ENCODE results near the gene GPRC5B.

The GPRC5B gene

DNA sequence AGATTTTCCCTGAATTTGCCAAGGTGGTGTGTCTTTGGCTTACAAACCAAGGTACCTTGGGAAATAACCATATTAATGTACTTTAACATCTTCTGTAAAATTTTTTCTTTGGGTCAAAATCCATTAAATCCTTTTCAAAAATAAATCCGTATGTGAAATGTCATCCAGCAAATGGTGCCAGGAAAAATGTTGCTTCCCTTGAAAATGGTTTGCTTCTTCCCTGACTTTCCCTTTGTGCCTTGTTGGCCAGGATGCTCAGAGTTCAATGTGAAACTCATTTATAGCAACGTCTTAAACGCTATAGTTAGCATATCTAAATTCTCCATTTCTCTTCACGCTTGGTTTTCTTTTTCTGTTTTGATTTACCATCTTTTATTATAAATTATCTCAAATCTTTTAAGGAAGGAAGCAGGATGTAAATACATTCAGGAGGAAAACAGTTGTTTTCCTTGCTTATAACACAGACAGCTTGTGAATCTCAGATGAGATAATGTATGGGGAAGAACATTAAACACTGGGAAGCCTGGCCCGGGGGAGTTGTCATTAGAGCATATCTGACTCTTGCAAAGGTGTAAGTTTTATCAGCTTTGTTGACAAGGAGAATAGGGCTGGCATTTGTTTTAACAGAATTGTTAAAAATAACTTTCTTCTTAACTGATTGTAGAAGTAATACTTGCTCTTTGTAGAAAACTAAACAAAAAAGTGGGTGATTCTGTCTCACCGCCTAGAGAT lies 42.1 kb downstream of the GPRC5B start:
- no peak for FAIRE-seq

DNA sequence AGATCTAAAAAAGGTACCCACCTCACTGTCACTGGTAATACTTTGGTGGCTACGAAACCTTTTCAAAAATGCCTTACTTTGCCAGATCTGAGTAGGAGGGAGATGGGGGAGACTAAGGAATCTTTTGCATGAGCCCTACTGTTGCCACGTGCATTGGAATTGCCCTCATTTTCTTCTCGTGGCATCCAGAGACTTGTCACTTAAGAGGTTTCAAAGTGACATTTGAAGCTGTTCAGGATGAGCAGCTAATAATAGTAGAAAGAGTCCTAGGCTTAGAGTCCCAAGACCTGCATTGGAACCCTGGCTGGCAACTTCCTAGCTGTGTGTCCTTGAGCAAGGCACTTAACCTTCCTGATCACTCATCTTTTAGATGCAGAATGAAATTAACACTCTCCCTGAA lies 43.5 kb downstream of the GPRC5B start:
- FAIRE-seq: no peak

DNA sequence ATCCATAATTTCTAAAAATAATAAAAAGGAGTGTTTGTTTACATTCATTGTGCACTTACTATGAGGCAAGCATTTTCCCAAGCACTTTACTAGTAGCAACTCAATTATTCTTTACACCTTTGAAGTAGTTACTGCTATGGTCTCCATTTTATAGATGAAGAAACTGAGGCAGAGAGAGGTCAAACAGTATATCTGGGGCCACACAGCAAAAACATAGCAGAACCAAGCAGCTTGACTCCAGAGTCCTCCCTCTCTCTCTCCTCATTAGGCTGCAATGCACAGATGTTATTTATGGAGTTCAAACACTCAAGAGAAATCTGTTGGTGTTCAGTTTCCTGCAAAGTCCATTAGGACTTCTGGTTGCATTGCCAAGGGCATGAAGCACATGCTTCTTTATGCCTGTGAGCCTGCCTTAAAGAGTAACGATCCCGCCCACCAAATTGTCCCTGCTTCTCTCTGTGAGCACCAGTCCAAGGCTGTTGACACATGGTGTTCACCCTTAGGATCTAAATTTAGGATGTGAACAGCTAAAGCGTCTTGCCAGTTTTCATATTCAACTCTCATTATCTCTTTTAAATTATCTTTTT lies 44.0 kb downstream of the GPRC5B start:
- FAIRE-seq: no peak

DNA sequence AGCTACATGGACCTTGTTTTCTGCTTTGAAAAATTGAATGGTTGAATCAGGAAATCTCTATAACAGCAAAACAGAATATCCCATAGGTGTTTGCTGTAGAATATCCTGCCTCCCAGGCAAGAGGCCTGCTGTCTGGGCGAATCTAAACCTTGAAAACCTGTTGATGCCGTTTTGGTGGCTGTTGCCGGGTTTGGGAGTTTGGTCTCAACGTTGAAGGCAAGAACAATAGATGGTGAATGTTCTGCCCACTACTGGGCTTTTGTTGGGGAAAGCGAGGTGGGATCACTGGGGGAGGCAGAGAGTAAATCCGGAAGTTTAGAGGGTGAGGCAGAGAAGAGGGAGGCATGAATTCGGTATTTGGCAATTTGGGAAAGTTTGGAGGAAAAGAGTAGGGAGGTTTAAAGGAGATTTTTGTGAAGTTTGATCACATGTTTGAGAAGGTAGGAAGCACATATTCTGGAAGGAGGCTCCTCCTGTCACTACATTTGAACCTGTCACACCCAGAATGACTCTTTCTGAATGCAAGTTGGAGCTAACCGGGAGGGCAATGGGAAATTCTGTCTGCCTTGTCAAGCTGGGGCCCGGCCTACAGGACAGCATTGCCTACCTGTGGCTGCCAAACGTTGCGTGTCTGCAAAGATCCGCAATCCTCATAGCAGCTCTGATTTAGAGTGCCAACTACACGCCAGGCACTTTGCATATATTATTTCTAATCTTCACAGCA lies 46.5 kb downstream of the GPRC5B start:
- FAIRE-seq: no peak

DNA sequence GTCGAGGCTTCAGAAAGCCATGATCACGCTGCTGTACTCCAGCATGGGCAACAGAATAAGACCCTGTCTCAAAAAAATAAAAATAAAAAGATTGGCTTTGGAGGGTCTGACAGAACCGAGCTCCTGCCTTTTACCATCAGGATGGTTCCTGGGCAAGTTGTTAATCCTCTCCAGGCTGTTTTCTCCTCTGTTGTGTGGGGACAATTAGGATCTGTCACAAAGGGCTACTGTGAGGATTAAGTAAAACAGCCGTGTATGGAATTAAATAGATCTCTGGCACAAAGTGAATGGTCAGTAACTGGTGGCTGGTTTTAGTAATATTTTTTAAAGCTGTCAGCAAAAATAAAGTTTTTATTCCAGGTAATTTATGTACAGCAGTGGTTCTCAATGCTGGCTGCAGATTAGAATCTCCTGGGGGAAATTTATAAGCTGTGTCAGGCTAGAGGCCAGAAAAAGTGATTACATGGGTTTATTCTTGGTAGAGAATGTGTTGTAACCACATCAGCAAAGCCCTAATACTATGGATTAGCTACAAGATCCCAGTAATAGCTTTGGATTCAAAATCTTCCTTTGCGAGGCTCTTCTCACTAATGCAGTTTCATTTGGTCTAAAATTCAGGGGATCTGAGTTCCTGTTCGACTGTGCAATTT lies 47.2 kb downstream of the GPRC5B start:
- no peak for FAIRE-seq

DNA sequence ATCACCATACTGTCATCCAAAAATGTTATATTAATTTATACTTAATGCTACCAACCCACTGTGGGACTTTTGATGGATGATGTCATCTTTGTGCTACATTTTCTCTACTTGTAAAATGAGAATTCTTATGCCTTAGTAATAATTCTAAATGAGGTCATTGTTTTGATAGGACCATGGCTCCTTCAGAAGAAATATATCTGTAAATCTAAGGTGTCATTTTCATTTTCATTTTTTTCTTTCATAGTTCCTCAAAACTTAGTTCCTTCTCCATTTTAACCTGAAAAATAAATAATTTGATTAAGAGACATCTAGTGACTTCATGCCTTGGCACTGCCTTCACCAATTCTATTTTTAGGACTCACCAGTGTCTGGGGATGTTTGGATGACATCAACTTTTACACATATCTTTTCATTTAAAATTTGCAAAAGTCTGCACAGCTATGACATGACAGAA lies 48.7 kb downstream of the GPRC5B start:
- no peak for FAIRE-seq

DNA sequence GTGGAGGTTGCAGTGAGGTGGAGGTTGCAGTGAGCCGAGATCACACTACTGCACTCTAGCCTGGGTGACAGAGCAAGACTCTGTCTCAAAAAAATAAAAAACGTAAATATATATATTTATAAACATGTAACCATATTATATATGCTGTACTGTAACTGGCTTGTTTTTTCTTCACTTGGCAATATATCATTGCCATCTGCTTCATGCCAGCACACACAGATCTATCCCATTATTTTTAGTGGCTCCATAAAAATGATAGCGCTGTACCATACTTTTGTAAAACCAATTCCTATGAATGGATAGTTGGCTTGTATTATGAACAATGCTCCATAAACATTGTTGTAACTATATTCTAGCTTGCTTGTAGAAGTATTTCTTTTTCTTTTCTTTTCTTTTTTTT lies 49.5 kb downstream of the GPRC5B start:
- no peak for FAIRE-seq

DNA sequence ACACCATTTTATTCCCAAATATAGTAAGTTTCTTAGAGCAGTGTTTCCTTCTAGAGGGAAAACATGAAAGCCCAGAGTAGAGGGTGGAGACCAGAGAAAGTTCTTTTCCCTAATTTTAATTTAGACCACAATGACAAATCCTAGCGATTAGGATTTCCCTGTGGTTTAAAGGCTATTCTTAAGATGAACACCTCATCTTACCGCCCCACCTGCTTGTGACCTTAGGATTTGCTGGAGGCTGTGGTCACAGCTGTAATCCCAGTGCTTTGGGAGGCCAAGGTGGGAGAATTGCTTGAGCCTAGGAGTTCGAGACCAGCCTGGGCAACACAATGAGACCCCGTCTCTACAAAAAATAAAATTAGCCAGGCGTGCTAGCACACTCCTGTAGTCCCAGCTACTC lies 51.1 kb downstream of the GPRC5B start:
- no peak for FAIRE-seq

DNA sequence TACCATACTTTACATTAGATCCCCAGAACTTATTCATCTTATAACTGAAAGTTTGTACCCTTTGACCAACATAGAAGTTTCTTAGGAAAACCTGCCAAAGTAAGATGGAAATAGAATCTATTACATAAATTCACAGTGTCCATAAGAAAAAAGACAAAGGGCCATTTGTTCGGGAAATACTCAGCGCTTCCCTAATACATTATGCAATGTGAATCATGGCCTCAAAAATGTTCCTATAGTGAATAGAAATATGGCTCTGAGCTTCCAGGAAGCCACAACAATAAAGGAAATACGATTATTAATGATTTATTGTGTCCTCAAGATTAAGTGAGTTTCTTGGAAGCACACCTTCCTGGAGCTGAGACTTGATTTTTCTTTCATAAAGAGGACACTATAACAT lies 51.5 kb downstream of the GPRC5B start:
- FAIRE-seq: no peak

DNA sequence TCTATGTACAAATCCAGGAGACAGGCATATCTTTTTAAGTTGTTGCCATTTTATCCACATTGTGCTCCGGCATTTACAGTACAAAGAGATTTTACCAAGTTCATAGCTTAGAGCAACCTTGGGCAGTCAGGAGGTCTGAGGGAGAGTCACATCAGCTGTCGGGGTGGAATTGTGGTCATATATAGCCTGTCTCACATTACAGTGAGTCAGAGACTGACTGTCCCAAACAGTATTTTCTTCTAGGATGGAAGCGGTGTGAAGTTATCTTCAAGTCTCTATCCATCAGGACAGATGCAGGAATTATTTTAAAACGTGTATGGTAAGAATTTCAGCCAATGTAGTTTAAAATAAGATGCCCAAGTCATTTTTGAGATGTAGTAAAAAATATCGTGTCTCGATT lies 53.0 kb downstream of the GPRC5B start:
- FAIRE-seq: no peak

DNA sequence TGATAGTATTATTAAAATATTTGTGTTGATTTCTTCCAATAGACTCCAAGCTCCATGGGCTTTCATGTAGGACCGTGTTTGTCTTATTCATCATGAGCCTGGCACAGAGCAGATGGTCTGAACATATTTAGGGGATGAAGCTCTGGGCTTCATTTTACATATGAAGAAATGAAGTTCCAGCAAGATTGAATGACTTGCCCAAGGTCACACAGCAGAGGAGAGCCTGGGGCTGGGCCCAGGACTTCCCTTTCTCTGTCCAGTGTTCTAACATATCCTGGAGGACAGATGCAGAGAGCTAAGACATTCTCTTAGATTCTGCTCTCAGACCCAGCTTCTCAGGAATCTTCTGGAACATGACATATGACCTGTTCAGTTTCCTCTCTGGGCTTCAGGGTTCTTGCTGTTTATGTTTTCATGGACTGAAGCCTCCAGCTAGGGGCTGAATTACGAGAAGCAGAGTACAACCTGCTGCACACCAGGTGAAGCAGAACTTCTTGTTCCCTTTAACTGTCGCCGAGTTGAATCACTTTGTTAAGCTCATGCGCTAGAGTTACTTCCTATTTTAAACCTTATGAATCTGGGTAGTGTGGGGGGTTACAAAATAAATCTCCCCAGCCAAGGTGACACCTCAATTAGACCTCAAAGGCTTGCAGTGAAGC lies 53.6 kb downstream of the GPRC5B start:
- FAIRE-seq: no peak

DNA sequence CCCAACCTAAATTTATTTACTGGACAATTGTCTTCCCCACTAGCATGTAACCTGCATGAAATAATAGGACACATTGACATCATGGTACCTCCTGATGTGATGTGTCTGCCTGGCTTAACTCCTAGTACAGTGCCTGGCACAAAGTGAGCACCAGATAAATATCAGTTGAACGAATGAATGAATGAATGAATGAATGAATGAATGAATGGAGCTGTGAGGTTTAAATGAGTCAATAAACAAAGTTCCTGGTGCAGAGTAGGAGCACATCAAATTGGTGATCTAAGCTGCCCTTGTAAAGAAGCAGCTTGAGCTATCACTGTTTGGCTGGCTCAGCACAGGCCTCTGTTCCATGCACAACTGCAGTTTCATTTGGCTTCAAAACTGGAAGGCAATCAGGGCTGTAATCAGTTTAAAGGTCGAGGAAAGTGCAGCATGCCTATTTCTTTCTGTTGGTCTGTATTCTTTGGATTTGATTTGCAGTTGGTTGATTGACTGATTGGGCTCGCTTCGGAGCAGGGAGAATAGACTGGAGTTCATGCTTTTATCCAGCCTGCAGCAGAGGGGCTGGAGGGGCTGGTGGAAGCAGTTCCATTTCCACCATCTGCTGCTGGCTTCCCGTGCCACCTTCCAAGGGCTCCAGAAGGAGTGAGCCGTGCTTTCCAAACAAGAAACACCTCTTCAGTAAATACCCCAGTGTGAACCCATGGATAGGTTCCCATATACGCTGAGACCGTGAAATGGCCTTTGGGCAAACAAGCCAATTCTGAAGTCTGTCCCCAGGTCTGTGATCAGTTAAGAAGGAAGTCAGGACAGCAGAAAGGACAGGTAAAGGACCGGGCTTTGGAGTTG lies 54.6 kb downstream of the GPRC5B start:
- FAIRE-seq: no peak

DNA sequence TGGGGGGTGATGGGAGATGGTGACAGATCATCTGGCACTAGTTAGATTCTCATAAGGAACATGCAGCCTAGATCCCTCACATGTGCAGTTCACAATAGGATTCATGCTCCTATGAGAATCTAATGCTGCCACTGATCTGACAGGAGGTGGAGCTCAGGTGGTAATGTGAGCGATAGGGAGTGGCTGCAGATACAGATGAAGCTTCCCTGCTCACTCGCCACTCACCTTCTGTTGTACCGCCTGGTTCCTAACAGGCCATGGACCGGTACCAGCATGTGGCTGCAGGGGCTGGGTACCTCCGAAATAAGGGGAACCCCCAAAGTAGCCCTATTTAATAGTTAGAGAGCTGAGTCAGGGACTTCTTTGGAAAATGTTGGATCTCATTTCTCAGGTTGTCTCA lies 60.4 kb downstream of the GPRC5B start:
- no peak for FAIRE-seq

DNA sequence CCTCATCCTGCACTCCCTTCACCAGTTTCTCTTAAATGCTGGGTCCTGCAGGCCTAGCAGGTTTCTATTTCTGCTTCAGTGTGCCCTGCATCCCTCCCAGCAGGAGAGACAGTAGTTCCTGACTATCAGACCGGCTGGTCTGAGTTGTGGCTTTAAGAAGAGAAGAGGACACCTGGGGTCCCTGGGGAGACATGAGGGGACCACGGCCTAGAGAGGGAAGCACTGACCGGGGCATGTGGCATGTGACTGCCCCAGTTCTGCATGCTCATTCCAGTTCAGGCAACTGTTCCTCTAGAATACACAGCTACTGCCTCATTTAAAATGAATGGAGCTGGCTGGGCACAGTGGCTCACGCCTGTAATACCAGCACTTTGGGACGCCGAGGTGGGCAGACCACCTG lies 61.3 kb downstream of the GPRC5B start:
- FAIRE-seq: no peak

DNA sequence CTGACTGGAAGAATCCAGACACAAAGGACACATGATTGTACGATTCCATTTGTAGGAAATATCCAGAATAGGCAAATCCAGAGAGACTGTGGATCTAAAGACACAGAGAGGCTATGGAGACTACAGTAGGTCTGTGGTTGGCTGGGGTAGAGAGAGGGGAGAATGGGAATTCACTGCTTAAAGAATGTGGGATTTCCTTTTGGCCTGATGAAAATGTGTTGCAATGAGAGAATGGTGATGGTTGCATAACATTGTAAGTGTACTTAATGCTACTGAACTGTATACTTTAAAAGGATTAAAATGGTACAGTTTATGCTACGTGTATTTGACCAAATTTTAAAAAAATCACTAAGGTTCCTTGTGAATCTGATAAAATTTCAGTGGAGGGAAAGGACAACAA lies 62.1 kb downstream of the GPRC5B start:
- FAIRE-seq: no peak

DNA sequence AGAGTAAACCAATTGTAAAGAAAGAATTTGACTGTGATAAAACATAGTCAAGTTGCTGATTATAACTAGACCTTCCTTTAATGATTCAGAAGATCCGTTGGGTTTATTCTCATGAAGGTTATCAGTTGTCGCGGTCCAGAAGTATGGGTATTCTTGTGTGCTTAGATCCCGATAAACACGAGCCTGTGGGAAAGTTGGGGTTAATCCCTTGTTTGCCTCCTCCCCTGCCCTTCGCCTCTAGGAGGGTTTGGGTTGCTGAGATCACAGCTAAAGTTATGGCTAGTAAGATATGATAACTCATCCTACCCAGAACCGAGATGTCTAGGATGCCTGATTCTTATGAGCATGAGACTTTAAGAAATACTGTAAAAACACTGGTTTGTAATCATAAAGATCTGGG lies 66.8 kb downstream of the GPRC5B start:
- FAIRE-seq: no peak

DNA sequence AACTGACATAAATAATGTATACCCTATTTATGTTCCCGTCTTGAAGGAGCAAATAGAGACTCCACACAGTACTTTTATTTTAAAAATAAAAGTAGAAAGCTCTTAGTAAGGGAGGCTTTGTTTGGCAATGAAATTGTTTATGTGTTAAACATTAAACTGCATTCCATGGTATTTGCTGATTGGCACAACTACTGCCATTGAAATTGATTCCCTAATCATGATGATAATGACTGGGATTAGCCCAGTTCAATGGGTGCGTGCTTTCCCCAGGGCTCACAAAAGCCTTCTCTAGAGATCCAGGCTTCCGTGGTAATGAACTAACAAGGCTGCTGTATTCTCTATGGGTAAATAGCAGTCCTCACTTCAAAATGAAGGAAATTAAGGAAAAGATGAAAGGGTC lies 67.5 kb downstream of the GPRC5B start:
- FAIRE-seq: no peak

DNA sequence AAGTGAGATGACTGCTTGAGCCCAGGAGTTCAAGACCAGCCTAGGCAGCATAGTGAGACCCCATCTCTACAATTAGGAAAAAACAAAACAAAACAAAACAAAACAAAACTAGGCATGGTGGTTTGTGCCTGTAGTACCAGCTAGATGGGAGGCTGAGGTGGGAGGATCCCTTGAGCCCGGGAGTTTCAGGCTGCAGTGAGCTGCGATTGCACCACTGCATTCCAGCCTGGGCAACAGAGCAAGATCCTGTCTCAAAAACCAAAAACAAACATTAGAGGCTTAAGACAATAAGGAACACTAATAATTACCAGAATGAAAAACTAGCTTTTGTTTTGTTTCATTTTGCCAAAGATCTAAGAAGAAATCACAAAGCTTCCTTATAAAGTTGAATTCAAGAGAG lies 69.2 kb downstream of the GPRC5B start:
- no peak for FAIRE-seq

DNA sequence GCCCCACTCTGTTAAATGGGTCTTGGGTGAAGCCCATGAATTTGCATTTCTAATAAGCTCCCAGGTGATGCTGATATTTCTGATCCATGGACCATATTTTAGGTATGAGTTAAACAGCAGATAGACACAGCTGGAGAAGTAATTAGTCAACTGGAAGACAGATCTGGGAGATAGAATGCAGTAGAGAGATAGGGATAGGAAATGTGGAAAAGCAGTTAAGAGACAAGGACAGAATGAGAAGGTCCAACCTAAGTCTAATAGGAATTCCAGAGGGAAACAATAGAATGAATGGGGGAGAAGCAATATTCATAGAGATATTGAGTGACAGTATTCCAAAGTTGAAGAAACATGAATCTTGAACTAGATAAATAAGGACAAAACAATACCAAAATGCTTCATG lies 71.7 kb downstream of the GPRC5B start:
- no peak for FAIRE-seq

DNA sequence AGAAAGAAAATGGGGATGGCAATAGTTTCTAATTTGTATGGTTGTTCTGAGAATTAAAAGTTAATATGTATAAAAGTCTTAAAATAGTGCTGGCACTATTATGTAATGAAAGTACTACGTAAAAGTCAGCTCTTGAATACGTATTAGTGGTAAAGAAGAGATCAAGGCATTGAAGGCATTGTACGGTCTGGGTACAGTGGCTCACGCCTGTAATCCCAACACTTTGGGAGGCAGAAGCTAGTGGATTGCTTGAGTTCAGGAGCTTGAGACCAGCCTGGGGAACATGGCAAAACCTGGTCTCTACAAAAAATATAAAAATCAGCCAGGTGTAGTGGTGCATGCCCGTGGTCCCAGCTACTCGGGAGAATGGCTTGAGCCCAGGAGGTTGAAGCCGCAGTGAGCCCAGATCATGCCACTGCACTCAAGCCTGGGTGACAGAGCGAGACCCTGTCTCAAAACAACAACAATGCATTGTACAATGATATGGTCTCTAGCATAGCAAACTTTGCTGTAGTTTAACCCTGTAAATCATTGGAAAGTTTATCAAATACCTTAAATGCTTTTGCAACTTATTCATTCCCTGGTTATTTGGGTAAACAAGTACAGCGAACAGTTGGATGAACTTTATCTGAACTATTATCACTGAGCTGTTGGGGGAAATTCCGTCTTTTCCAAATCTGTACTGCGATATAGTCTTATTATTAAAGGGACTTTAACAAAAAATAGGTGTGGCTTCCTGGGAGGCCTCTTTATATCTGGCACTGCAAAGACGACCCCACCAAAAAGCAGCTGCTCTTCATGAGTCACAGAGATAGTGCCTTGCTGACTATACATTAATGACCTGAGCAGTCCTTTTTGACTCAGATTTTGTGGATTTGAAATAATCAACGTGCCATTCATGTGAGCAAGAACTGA lies 73.6 kb downstream of the GPRC5B start:
- FAIRE-seq: no peak

DNA sequence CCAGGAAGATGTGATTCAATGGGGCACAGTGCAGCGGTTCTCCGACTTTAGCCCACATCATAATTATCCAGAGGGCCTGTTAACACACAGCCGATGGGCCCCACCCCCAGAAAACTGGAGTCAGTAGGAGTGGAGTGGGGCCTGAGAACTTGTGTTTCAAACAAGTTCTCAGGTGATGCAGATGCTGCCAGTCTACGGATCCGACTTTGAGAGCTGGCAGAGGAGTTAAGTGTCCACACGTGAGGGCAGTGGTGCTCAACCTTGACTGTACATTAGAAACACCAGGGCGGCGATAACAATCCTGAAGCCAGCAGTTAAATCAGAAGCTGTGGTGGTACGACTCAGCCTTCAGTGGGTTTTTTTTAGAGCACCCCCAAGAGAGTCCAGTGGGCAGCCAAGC lies 75.0 kb downstream of the GPRC5B start:
- FAIRE-seq: no peak

Data from A204.1 (cell line).